ACC112 (cell line): Measurements from ENCODE around the gene CALHM1.
A peak's percentile ranks its signal among the peaks of the same experiment; 100 is the strongest.

ENCODE experiments used
- H2AFZ ChIP-seq: fragments of 200-600 bp; sonication (generic); one replicate; pipeline ENCODE4 v1.6.0; 2017; ENCODE audit warnings: antibody characterized with exemption, low read length; ENCODE audit not compliant: unreplicated experiment
- H3K27ac ChIP-seq: fragments of 200-600 bp; sonication (generic); 2 replicates; pipeline ENCODE4 v1.5.1; 2014; ENCODE audit warnings: low read depth, mild to moderate bottlenecking, antibody characterized with exemption, low read length, moderate library complexity
- H3K27me3 ChIP-seq: fragments of 200-600 bp; sonication (generic); 2 replicates; pipeline ENCODE4 v1.6.1; 2014; ENCODE audit warnings: mild to moderate bottlenecking, antibody characterized with exemption, low read length, moderate library complexity, mixed read lengths; ENCODE audit not compliant: insufficient read depth
- H3K36me3 ChIP-seq: fragments of 200-600 bp; sonication (generic); 2 replicates; pipeline ENCODE4 v1.6.1; 2016; ENCODE audit warnings: mild to moderate bottlenecking, antibody characterized with exemption, low read length, moderate library complexity, mixed read lengths; ENCODE audit not compliant: insufficient read depth
- H3K4me1 ChIP-seq: fragments of 200-600 bp; sonication (generic); one replicate; pipeline ENCODE4 v1.6.1; 2016; ENCODE audit warnings: low read length, mixed read lengths; ENCODE audit not compliant: insufficient read depth, unreplicated experiment, control insufficient read depth
- H3K4me3 ChIP-seq: fragments of 200-600 bp; sonication (generic); 2 replicates; pipeline ENCODE4 v1.5.1; 2014; ENCODE audit warnings: mild to moderate bottlenecking, low read depth, low read length
- H3K79me2 ChIP-seq: fragments of 200-600 bp; sonication (generic); one replicate; pipeline ENCODE4 v1.6.0; 2016; ENCODE audit warnings: low read length; ENCODE audit not compliant: control insufficient read depth, unreplicated experiment, insufficient read depth

The CALHM1 gene

DNA sequence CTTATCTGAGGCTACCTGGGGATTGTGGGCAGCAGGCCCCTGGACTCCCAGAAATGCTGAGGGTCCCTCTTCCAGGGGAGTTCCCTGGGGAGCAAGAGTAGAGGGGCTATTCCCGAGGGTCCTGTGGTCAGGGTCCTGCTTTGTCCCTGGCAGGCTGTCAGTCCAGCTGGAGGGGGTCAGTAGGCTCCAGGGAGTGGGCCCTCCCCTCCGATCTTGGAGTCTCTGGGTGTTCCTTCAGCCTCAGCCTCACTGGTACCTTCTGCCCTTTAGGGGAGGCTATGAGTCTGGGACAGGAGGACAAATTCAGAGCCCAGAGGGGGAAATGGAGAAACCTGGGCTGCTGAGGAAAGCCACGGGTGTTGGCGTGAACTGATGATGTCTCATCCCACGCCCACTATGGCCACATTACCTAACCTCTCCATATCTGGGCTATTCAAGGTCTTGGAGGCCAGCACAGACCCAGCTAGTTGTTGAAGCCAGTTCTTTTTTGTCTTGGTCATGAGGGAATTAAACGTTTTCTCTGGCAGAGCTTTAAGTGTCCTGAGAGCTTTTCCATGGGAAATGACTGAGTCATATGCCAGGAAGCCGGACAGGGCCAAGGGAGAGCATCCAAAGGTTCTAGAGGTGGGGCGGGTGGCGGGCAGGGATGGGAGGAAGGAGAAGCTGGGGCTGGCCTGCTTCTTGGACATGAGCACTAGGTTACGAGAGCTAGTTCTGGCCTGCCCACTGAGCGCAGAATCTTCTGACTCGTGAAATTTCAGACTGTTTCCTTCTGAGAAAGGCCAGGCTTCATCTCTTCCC, 12.7 kb downstream of the CALHM1 start:
- Histone ChIP-seq H3K27me3 (no peaks in the 10 kb centered on the region), H3K27ac (peak overlapping the region; percentile 88), H3K79me2 (peaks cover 22% of the 10 kb centered on the region), H2AFZ (no peak overlapping the region), H3K36me3 (peaks cover 32% of the 10 kb centered on the region; the same call in 1 of the 2 replicates), H3K4me3 (no peak overlapping the region), H3K4me1 (peaks cover 56% of the 10 kb centered on the region)

DNA sequence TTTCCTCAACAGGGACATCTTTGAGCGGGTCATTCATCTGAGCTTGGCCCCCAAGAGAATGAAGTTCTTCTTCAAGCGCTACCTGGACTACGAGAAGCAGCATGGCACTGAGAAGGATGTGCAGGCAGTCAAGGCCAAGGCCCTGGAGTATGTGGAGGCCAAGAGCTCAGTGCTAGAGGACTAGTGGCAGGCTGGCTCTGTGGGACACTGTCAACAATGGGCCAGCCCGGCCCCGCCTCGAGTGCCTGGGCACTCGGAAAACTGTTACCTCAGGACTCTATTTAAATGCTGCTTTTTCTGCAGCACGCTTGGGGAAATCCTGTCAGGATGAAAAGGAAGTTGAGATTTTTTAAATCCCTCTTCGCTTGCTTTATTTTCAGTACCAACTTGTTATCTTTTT, 13.3 kb downstream of the CALHM1 start:
- H3K36me3 ChIP-seq = peaks cover 36% of the 10 kb centered on the region; the same call in 1 of the 2 replicates

DNA sequence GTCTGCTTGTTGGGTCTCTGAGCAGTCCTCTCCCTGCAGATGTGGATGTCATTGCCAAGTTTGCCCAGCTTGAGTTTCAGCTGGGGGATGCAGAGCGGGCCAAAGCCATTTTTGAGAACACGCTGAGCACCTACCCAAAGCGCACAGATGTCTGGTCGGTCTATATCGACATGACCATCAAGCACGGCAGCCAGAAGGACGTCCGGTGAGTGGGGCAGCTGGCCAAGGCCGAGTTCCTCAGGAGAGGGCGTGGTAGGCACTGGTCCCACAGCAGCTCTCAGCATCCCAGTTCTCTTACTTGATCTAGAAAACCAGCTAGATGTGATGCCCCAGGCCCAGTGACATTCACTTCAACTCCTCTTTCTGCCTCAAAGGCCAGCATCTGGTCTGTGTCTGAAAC, 14.2 kb downstream of the CALHM1 start:
- no peak overlapping the region for H2AFZ ChIP-seq
- no peaks in the 10 kb centered on the region for H3K27me3 ChIP-seq
- H3K27ac ChIP-seq = no peak overlapping the region
- no peak overlapping the region for H3K4me3 ChIP-seq
- peaks cover 32% of the 10 kb centered on the region; the same call in 1 of the 2 replicates for H3K36me3 ChIP-seq
- H3K79me2 ChIP-seq = peaks cover 9% of the 10 kb centered on the region
- peaks cover 45% of the 10 kb centered on the region for H3K4me1 ChIP-seq

More for the DNA sequence above, 13.3 kb downstream of the CALHM1 start:
- no peak overlapping the region for H3K4me3 ChIP-seq
- peak overlapping the region; percentile 88 for H3K27ac ChIP-seq
- peaks cover 18% of the 10 kb centered on the region for H3K79me2 ChIP-seq
- no peak overlapping the region for H2AFZ ChIP-seq
- no peaks in the 10 kb centered on the region for H3K27me3 ChIP-seq
- H3K4me1 ChIP-seq = peaks cover 54% of the 10 kb centered on the region

DNA sequence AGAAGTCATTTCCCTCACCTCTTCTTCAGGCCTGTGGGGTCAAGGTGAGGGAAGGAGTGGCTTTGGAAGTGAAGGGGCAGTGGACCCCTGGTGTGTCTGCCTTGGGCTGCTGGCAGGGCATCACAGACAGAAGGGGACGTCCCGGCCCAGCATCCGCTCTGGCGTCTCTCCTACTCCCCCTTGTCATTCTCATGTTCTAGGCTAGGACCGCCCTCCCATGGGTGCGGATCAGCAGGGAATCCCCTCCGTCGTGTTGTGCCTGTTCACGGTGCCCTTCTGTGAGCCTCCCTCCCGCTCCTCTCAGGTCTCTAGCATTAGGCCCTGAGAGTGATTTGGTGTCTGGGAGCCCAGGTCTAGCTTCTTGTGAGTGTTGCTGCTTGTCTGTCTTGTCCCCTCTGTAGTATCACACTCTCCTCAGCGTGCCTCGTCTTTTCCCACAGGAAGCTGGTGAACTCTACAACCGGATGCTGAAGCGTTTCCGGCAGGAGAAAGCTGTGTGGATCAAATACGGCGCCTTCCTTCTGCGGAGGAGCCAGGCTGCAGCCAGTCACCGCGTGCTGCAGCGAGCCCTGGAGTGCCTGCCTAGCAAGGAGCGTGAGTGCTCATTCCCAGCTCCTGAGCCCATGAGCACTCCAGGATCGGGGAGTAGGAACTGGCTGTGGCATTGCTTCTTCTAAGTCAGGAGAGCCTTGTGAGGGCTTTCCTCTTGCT, 15.1 kb downstream of the CALHM1 start:
- Histone ChIP-seq H3K4me1 (peaks cover 39% of the 10 kb centered on the region), H3K27ac (no peak overlapping the region), H3K36me3 (peaks cover 28% of the 10 kb centered on the region; the same call in 1 of the 2 replicates), H3K27me3 (no peaks in the 10 kb centered on the region), H3K4me3 (no peak overlapping the region), H3K79me2 (peaks cover 4% of the 10 kb centered on the region), H2AFZ (no peak overlapping the region)

DNA sequence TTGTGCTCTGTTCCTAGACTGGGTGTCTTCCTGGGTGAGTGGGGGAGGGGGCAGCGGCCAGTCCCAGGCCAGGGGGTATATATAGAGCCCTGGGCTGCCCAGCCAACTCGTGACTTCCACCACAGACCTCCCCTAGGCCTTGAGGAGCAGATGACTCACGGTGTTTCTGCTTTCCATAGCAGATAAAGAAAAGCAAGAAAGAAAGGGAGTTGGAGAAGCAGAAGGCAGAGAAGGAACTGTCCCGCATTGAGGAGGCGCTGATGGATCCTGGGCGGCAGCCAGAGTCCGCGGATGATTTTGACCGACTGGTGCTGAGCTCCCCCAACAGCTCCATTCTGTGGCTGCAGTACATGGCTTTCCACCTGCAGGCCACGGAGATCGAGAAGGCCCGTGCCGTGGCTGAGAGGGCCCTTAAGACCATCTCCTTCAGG, 16.7 kb downstream of the CALHM1 start:
- Histone ChIP-seq H3K36me3 (peaks cover 28% of the 10 kb centered on the region; the same call in 1 of the 2 replicates), H3K27me3 (no peaks in the 10 kb centered on the region), H3K4me3 (no peak overlapping the region), H3K79me2 (no peaks in the 10 kb centered on the region), H2AFZ (no peak overlapping the region), H3K4me1 (peaks cover 39% of the 10 kb centered on the region), H3K27ac (peak overlapping the region; percentile 58; the same call in 1 of the 2 replicates)

DNA sequence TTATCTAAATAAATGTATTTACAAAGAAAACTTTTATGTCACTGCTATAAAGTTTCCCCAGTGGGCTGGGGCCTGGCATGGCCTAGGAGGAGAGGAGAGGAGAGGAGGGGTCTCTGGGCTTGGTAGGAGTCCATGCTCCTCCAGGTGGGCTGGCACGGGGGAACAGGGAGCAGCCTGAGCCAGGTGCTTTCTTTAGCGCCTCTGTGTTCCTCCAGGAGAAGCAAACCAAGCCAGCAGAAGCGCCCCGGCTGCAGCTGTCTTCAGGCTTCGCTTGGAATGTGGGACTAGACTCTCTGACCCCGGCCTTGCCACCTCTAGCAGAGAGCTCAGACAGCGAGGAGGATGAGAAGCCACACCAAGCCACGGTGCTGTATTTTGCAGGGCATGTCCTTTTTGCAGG, 17.1 kb downstream of the CALHM1 start:
- Histone ChIP-seq H3K79me2 (no peaks in the 10 kb centered on the region), H3K4me3 (no peak overlapping the region), H3K27me3 (no peaks in the 10 kb centered on the region), H3K27ac (peak overlapping the region; percentile 58; the same call in 1 of the 2 replicates), H3K36me3 (peaks cover 28% of the 10 kb centered on the region; the same call in 1 of the 2 replicates), H3K4me1 (peaks cover 36% of the 10 kb centered on the region), H2AFZ (no peak overlapping the region)

DNA sequence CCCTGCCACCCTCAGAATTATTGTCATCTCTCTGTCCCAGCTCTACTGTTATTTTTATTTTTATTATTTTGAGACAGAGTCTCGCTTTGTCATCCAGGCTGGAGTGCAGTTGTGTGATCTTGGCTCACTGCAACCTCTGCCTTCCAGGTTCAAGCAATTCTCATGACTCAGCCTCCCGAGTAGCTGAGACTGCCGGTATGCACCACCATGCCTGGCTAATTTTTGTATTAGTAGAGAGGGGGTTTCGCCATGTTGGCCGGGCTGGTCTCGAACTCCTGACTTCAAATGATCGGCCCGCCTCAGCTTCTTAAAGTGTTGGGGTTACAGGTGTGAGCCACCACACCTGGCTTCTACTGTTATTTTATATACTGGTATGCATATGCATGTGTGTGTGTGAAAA, 17.5 kb downstream of the CALHM1 start:
- H3K4me3 ChIP-seq = no peak overlapping the region
- no peaks in the 10 kb centered on the region for H3K79me2 ChIP-seq
- H3K4me1 ChIP-seq = peaks cover 32% of the 10 kb centered on the region
- H2AFZ ChIP-seq = no peak overlapping the region
- no peaks in the 10 kb centered on the region for H3K27me3 ChIP-seq
- H3K27ac ChIP-seq = peak overlapping the region; percentile 58; the same call in 1 of the 2 replicates
- peaks cover 28% of the 10 kb centered on the region; the same call in 1 of the 2 replicates for H3K36me3 ChIP-seq

DNA sequence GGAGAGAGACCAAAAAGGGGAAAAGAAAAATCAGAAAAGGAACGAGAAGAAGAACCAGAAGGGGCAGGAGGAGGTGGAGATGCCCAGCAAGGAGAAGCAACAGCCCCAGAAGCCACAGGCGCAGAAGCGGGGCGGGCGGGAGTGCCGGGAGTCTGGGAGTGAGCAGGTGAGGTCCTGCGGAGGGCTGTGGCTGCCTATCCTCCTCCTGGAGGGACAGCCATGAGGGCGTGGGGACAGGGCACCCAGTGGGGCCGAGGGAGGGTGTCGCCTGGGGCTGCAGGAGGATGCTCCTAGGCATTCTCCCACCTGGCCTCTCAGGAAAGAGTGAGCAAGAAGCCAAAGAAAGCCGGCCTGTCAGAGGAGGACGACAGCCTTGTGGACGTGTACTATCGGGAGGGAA, 18.3 kb downstream of the CALHM1 start:
- Histone ChIP-seq H3K36me3 (peaks cover 24% of the 10 kb centered on the region; the same call in 1 of the 2 replicates), H2AFZ (no peak overlapping the region), H3K27ac (peak overlapping the region; percentile 35; the same call in 1 of the 2 replicates), H3K4me1 (peaks cover 29% of the 10 kb centered on the region), H3K4me3 (no peak overlapping the region), H3K79me2 (no peaks in the 10 kb centered on the region), H3K27me3 (no peaks in the 10 kb centered on the region)

DNA sequence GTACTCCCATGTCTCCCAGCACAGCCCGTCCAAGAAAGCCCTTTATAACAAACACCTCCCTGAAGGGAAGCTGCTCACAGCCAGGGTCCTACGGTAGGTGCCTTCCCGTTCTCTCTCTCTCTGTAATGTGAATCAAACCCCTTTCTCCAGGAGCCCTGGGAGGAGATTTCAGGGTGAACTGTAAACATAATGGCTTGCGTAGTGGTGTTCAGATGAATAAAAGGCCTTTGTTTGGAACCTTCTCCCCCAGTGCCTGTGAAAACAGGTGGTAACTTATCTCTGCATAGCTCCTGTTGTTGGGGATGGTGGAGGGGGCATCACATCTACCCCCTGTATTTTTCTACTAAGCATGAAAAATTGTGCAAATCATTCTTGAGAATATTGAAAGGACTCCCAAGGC, 18.9 kb downstream of the CALHM1 start:
- Histone ChIP-seq H3K27me3 (no peaks in the 10 kb centered on the region), H2AFZ (no peak overlapping the region), H3K27ac (no peak overlapping the region), H3K36me3 (peaks cover 23% of the 10 kb centered on the region), H3K4me3 (no peak overlapping the region), H3K4me1 (peaks cover 27% of the 10 kb centered on the region), H3K79me2 (no peaks in the 10 kb centered on the region)

DNA sequence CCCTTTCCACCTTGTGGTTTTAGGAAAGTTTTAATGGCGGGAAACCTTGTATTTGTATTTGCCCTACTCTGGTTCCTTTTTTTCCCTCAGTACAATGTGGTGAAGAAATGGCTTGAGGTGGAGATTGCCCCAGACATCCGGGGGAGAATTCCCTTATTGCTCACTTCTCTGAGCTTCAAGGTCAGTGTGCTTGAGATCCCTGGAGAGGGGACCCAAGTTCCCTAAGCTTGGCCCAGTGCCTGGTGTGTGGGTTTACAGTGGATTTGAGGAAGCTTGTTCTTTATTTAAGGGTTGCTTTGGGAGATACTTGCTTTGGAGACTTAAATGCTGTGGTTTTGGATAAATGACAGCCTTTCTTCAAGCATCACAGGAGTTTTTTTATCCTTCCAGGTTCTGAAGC, 24.8 kb downstream of the CALHM1 start:
- Histone ChIP-seq H3K27ac (peak overlapping the region; percentile 64), H3K79me2 (no peaks in the 10 kb centered on the region), H3K4me3 (no peak overlapping the region), H3K4me1 (peaks cover 19% of the 10 kb centered on the region), H3K27me3 (no peaks in the 10 kb centered on the region), H2AFZ (no peak overlapping the region), H3K36me3 (peaks cover 22% of the 10 kb centered on the region)
